Activated CD8-positive, alpha-beta T cell treated with anti-CD3 and anti-CD28 coated beads, Interleukin-2, amount 10 ng/mL, durations not matched to agents 7 days and 5 days (primary cell): Measurements from ENCODE around the gene GAS7. TPM values are rescaled to one million over a fixed set of nuclear protein-coding genes. Genes with fewer than 3 reads are reported as not detected.

ENCODE experiments used
- ATAC-seq: fragments of 150-1000 bp; cut with Tn5 transposase; one replicate; pipeline ENCODE4 v1.10.0; 2021; ENCODE audit warnings: moderate library complexity
- CTCF ChIA-PET: fragments of 350-600 bp; sonication (Branson Sonifier 250); formaldehyde crosslinking; loops from one replicate; lab custom pipeline; 2021; ENCODE audit warnings: antibody characterized with exemption; lab: Charles Lee
- POLR2A ChIA-PET: fragments of 350-600 bp; sonication (Branson Sonifier 250); formaldehyde crosslinking; loops from one replicate; lab custom pipeline; 2021; ENCODE audit warnings: antibody characterized with exemption; lab: Charles Lee
- DNase-seq: peaks from one replicate; pipeline ENCODE4 v3.0.0-alpha.2; 2020
- H3K27ac Mint-ChIP-seq: one replicate; pipeline ENCODE4 v1.8.0; 2021; ENCODE audit warnings: mild to moderate bottlenecking, mixed read lengths
- H3K27me3 Mint-ChIP-seq: one replicate; pipeline ENCODE4 v1.8.0; 2021; ENCODE audit warnings: low read depth, mixed read lengths
- H3K36me3 Mint-ChIP-seq: one replicate; pipeline ENCODE4 v1.8.0; 2021; ENCODE audit warnings: low read depth, mixed read lengths
- H3K4me1 Mint-ChIP-seq: one replicate; pipeline ENCODE4 v1.8.0; 2021; ENCODE audit warnings: low read depth, mixed read lengths
- H3K4me3 Mint-ChIP-seq: one replicate; pipeline ENCODE4 v1.8.0; 2021; ENCODE audit warnings: mild to moderate bottlenecking, mixed read lengths
- H3K9me3 Mint-ChIP-seq: one replicate; pipeline ENCODE4 v1.8.0; 2022; ENCODE audit warnings: mixed read lengths; ENCODE audit not compliant: insufficient read depth
- total RNA-seq, 2 experiments: library from RNA; stranded (reverse); gene quantifications; one replicate each; pipeline ENCODE4 v1.2.3, GENCODE V29; 2021

Gene GAS7
- total RNA-seq, 2 experiments from 2014 or later, result 0.61 to 1.6 TPM

GRCh38 chr17:10197721-10198508, 491 bp downstream of the GAS7 start:
- CTCF ChIA-PET, result interaction anchor here (0.9 kb wide), 1 partner anchor 210 kb away, joined by 3 read pairs; no protein-coding TSS in a partner anchor
- no peak for DNase-seq
- POLR2A ChIA-PET, result no interaction called here
- Mint-ChIP-seq H3K27me3 (peaks cover 41% of the 10 kb centered on the region), H3K9me3 (peaks cover 21% of the 10 kb centered on the region), H3K4me3 (no peak overlapping the region), H3K27ac (no peak overlapping the region), H3K4me1 (peaks cover 11% of the 10 kb centered on the region), H3K36me3 (peaks cover 3% of the 10 kb centered on the region)
- peak; percentile 11 for ATAC-seq

- peaks cover 11% of the 10 kb centered on the region for H3K4me1 Mint-ChIP-seq
- peaks cover 21% of the 10 kb centered on the region for H3K9me3 Mint-ChIP-seq
- no peak for ATAC-seq
- POLR2A ChIA-PET, result no interaction called here
- CTCF ChIA-PET, result no interaction called here
- H3K36me3 Mint-ChIP-seq, result peaks cover 3% of the 10 kb centered on the region
- DNase-seq, result no peak
- H3K27ac Mint-ChIP-seq, result no peak overlapping the region
- H3K4me3 Mint-ChIP-seq, result no peak overlapping the region
- H3K27me3 Mint-ChIP-seq, result peaks cover 41% of the 10 kb centered on the region
These were observed 1.1 kb downstream of the GAS7 start for GRCh38 chr17:10197362-10197720.

GRCh38 chr17:10196941-10197340, 1.5 kb downstream of the GAS7 start:
- Mint-ChIP-seq H3K9me3 (peaks cover 21% of the 10 kb centered on the region), H3K4me1 (peaks cover 11% of the 10 kb centered on the region), H3K36me3 (peaks cover 3% of the 10 kb centered on the region), H3K27ac (no peak overlapping the region), H3K27me3 (peaks cover 41% of the 10 kb centered on the region), H3K4me3 (peak overlapping the region; percentile 31)
- ChIA-PET CTCF (no interaction called here), POLR2A (no interaction called here)
- no peak for ATAC-seq
- DNase-seq, result no peak

- ATAC-seq, result no peak
- Mint-ChIP-seq H3K36me3 (peaks cover 3% of the 10 kb centered on the region), H3K27me3 (peaks cover 40% of the 10 kb centered on the region), H3K4me3 (no peak overlapping the region), H3K9me3 (peaks cover 21% of the 10 kb centered on the region), H3K27ac (no peak overlapping the region), H3K4me1 (peaks cover 11% of the 10 kb centered on the region)
- POLR2A ChIA-PET, result no interaction called here
- CTCF ChIA-PET, result no interaction called here
- DNase-seq, result no peak
These were observed 2.0 kb downstream of the GAS7 start for GRCh38 chr17:10196384-10196895.

GRCh38 chr17:10195090-10195805, 3.2 kb downstream of the GAS7 start:
- CTCF ChIA-PET, result no interaction called here
- H3K36me3 Mint-ChIP-seq, result peaks cover 3% of the 10 kb centered on the region
- H3K9me3 Mint-ChIP-seq, result peaks cover 21% of the 10 kb centered on the region
- POLR2A ChIA-PET, result no interaction called here
- no peak overlapping the region for H3K27ac Mint-ChIP-seq
- peaks cover 11% of the 10 kb centered on the region for H3K4me1 Mint-ChIP-seq
- peaks cover 28% of the 10 kb centered on the region for H3K27me3 Mint-ChIP-seq
- DNase-seq, result no peak
- ATAC-seq, result no peak
- no peak overlapping the region for H3K4me3 Mint-ChIP-seq

GRCh38 chr17:10193632-10194031, 4.8 kb downstream of the GAS7 start:
- peaks cover 21% of the 10 kb centered on the region for H3K9me3 Mint-ChIP-seq
- peaks cover 2% of the 10 kb centered on the region for H3K4me1 Mint-ChIP-seq
- no peak for DNase-seq
- H3K4me3 Mint-ChIP-seq, result no peak overlapping the region
- peaks cover 26% of the 10 kb centered on the region for H3K27me3 Mint-ChIP-seq
- POLR2A ChIA-PET, result no interaction called here
- H3K27ac Mint-ChIP-seq, result no peak overlapping the region
- no peak for ATAC-seq
- CTCF ChIA-PET, result no interaction called here
- H3K36me3 Mint-ChIP-seq, result peaks cover 3% of the 10 kb centered on the region

GRCh38 chr17:10192972-10193371, 5.4 kb downstream of the GAS7 start:
- Mint-ChIP-seq H3K27me3 (peaks cover 28% of the 10 kb centered on the region), H3K27ac (no peak overlapping the region), H3K9me3 (peaks cover 21% of the 10 kb centered on the region), H3K4me3 (no peak overlapping the region), H3K36me3 (peaks cover 3% of the 10 kb centered on the region), H3K4me1 (peaks cover 2% of the 10 kb centered on the region)
- ChIA-PET CTCF (no interaction called here), POLR2A (no interaction called here)
- ATAC-seq, result no peak
- DNase-seq, result no peak

GRCh38 chr17:10192461-10192860, 5.9 kb downstream of the GAS7 start:
- POLR2A ChIA-PET, result no interaction called here

GRCh38 chr17:10187456-10187855, 10.9 kb downstream of the GAS7 start:
- Mint-ChIP-seq H3K4me1 (no peaks in the 10 kb centered on the region), H3K9me3 (no peaks in the 10 kb centered on the region), H3K36me3 (no peaks in the 10 kb centered on the region), H3K27me3 (peaks cover 9% of the 10 kb centered on the region), H3K27ac (no peak overlapping the region), H3K4me3 (no peak overlapping the region)
- DNase-seq (no peak), ATAC-seq (no peak)
- CTCF ChIA-PET, result no interaction called here
- POLR2A ChIA-PET, result no interaction called here

More at GRCh38 chr17:10192461-10192860, 5.9 kb downstream of the GAS7 start:
- H3K4me1 Mint-ChIP-seq, result peaks cover 2% of the 10 kb centered on the region
- H3K27ac Mint-ChIP-seq, result no peak overlapping the region
- peaks cover 21% of the 10 kb centered on the region for H3K9me3 Mint-ChIP-seq
- DNase-seq (no peak), ATAC-seq (no peak)
- H3K36me3 Mint-ChIP-seq, result peaks cover 3% of the 10 kb centered on the region
- H3K4me3 Mint-ChIP-seq, result no peak overlapping the region
- CTCF ChIA-PET, result no interaction called here
- peaks cover 28% of the 10 kb centered on the region for H3K27me3 Mint-ChIP-seq

- Mint-ChIP-seq H3K9me3 (no peaks in the 10 kb centered on the region), H3K27ac (no peak overlapping the region), H3K4me3 (no peak overlapping the region), H3K36me3 (no peaks in the 10 kb centered on the region), H3K27me3 (peaks cover 9% of the 10 kb centered on the region), H3K4me1 (no peaks in the 10 kb centered on the region)
- no peak for DNase-seq
- POLR2A ChIA-PET, result no interaction called here
- CTCF ChIA-PET, result no interaction called here
- ATAC-seq, result no peak
These were observed 11.5 kb downstream of the GAS7 start for GRCh38 chr17:10186771-10187410.

- DNase-seq (no peak), ATAC-seq (no peak)
- Mint-ChIP-seq H3K36me3 (no peaks in the 10 kb centered on the region), H3K9me3 (no peaks in the 10 kb centered on the region), H3K27ac (no peak overlapping the region), H3K4me1 (no peaks in the 10 kb centered on the region), H3K27me3 (peaks cover 12% of the 10 kb centered on the region), H3K4me3 (no peak overlapping the region)
- CTCF ChIA-PET, result no interaction called here
- POLR2A ChIA-PET, result no interaction called here
These were observed 14.2 kb downstream of the GAS7 start for GRCh38 chr17:10183931-10184930.
